ENCODE data around the gene FRG1.
"Not testable (repeated sequence)": the region's sequence is repeated elsewhere in the genome, so short reads cannot be mapped to it uniquely, and the experiment has no call there.

The FRG1 gene

DNA sequence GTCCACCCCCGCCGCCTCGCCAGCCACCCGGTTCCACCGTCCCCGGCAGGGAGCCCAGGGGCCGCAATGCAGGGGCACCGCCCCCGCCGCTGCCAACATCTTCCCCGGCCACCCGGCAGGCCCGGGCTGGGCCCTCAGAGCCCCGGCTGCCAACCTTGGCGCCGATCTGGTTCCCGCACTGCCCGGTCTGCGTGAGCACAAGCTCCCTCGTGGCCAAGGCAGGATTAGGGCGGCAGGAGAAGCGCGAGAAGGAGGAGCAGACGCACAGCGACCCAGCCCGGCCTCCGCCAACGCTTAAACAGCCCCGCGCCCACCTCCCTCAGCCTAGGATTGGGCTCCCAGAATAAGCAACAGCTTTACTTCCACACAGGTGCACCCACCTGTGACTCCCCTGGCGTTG, 44.0 kb downstream of the FRG1 start:
- not testable (repeated sequence) for FAIRE-seq

DNA sequence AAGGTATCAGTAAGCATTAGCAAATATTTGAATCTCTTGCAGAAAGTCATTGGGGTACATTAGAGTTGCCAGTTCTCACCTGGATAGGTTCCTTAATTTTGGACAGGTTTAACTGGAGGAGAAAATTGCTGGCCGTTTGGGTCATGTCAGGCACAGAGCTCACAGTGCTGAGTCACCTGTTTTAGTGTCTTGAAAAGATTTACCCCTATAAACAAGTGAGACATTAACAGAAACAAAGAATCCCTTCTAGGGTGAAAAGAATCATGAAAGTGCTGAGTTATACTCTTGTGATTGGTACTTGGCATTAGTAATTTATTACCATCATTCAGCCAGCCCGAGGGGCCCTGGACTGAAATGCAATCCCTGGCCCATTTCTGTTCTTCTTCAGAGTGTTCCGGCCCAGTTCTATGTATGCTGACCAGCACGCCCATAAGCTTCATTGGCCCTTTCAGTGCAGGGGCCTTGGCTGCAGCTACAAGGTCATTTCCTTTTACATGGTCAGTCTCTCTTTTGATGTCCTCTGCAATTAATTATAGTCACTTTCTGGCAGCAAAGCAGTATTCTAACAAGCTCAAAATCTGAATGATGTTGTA, 45.1 kb downstream of the FRG1 start:
- FAIRE-seq; DNase-seq (ENCODE audit: low spot score): not testable (repeated sequence)

More for the DNA sequence above, 44.0 kb downstream of the FRG1 start:
- not testable (repeated sequence) for DNase-seq (ENCODE audit: low spot score)

DNA sequence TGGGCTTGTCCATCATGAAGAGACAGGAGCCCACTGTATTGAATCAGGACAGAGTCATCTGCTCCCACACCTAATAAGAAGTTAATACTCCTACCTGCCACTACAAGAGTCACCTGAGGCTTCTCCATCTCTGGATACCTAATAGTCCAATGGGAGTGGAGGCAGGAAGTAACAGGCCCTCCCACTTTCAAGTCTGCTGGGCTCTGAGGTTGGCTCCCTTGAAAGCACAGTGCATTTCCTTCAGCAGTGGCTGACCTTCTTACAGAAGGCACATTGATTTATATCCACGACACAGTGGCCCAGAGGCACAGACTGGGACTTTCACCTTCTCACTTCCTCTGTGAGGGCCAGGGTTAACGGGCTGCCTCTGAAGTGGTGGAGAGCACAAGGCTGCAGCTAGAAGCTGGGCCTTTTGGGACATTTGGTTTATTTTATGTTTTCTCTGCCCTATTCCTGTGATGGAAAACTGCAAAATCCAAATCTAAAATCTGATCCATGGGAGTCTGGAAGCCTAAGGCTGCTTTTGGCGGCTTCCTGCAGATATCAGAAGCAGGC, 48.3 kb downstream of the FRG1 start:
- FAIRE-seq (no peak), DNase-seq (ENCODE audit: low spot score) (no peak)

GRCh38 chr4:189989941-189990340, 49.3 kb downstream of the FRG1 start:
- not testable (repeated sequence) for FAIRE-seq; DNase-seq (ENCODE audit: low spot score)

All from urothelium cell line (cell line).